NCI-H2081 (cell line): ENCODE measurements around the gene ADAMTSL1.

Experiments used
- DNase-seq, 2 experiments: peaks; one replicate each; lab custom pipeline; 2025; lab: John Stamatoyannopoulos, UW

ADAMTSL1 gene

DNA sequence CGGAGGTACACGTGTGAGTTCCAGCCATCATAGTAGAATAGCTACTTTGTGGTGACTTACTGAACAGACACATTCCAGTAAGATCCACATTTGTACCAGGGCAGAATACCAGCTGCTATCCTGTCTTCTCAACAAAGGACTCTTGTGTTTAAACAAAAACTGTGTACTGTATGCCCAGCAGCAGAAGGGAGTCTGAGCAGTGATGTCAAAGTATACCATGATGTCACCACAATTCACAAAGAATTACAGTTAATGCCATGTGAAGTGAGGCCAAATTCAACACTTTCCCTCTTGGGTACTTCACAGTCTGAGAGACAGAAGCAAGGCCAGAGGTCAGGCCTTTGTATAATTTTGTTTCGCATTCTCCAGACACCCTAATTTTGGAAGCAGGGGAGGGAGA lies 137.0 kb downstream of the ADAMTSL1 start:
- DNase-seq: peak; percentile 44 to 73

DNA sequence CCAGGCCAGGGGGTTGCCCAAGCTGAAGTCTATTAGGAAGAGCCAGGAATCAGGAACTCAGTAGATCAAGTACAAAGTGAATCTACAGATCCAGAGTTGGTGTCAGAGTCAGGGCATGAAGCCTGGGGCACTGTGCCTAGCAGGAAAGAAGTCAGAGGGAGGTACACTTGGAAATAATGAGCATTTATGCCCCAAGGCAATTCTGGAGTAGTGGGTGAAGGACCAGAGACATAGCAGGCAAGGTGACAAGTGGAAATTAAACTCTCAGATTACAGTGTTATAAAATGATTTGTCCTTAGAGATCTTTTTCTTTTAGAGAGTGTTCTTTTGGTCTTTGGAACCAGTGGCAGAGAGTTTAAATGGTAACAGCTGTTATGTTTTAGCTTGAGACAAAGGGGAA lies 138.0 kb downstream of the ADAMTSL1 start:
- DNase-seq: peak; percentile 72 to 83

DNA sequence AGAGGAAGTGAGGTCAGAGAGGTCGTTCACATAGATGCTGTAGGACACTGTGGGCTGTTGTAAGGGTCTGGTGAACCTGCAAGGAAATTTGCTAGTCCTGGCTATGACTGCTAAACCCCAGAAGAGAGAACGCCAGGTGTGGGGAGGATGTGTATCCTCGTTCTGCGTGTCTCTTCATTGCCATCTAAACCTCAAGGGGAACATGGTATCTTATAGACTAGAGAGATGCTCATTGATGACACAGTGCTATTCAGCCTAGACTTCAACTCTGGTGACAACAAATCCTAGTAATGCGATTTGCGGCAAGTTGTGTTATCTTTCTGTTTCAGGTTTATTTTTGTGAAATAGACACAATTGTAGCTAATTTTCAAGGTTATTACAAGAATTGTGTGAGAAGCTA lies 140.2 kb downstream of the ADAMTSL1 start:
- DNase-seq: no peak

DNA sequence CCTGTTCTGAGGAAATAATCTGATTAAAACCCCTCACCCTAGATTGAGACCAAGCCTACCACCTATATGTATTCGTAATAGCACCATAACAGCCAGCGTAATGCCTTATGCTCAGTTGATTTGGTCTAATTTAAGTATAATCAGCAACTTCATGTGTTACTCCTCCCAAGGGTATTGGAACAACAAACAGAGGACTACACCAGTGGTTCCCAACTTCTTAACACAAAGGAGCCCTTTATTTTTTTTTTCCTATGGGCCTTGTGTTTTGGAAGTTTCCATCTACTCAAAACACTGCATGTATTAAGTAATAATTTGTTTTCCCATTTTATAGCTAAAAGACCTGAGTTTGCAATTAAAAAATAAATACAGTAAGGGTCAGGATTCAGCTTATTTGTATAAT lies 140.7 kb downstream of the ADAMTSL1 start:
- DNase-seq: no peak

DNA sequence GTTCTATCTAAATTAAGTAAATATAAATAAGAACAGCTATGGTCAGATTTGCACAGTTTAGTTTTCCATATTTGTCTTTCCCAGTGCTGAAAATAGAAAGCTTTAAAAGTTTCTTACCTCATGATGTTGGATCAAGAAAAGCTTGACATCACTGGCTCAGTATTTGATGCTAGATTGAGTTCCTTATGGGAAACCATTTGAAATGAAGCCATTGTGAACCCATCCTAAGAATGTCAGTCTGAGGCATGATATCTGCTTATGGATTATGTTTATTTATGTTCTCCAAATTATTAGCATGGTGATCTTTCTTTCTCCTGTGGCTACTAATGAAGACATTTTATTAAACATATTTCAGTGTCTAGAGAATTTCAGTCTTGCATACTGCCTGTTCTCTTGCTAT lies 143.0 kb downstream of the ADAMTSL1 start:
- no peak for DNase-seq

DNA sequence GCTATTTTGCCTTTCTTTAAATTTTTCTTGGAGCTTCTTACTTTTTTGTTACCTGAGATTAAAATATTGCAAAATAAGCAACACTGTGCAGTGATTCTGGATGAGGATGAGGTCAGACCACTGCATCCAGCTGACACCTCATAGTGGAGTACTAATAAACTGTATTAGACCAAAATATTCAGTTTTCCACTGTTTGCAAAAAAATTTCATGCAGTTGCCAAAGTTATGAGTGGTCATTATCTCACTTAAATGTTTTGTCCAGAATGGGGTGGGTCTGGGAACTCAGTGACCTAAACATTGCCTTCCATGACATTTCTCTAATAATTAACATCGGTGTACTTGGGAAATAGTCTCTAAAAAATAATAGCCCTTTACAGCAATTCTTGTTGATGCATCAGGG lies 143.8 kb downstream of the ADAMTSL1 start:
- DNase-seq: no peak

DNA sequence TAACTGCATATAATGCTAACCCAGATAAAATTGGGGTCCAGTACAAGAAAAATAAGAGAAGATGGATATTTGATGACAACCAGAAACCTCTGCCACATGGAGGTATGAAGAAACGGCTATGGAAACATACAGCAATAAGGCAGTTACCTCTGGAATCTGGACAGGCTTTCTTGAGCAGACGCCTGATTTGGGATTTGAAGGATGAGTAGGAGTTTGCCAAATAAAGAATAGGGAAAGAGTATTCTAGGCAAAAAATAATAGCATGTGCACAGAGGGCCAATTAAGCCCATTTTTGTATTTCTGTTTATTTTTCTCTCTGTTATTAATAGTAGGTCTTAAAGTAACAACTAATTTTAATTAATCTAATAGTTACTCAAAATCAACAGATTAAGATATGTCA lies 144.9 kb downstream of the ADAMTSL1 start:
- DNase-seq: no peak

DNA sequence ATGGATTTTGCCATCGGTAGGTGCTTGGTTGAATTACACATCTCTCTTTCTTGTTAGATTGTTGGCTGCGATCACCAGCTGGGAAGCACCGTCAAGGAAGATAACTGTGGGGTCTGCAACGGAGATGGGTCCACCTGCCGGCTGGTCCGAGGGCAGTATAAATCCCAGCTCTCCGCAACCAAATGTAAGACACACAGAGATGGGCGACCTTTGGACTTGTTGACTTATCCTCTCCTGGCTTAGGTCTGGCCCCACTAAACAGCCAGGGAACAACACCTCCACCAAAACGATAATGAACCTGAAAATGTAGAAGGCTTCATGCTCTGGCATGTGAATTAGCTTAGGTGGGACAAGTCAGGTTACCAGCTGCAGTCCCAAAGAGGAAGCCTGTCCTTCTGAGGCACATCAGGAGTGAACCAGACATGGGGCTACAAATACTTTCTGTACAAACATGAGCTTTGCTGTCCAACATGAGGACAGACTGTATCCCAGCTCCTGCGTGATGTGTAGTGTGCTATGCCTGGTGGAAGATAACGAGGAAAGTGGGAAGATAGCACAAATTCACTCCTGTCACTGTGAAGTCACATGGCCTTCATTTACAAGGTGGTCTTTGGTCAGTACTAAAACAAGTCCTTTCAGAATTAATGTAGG lies 148.4 kb downstream of the ADAMTSL1 start:
- DNase-seq: no peak

DNA sequence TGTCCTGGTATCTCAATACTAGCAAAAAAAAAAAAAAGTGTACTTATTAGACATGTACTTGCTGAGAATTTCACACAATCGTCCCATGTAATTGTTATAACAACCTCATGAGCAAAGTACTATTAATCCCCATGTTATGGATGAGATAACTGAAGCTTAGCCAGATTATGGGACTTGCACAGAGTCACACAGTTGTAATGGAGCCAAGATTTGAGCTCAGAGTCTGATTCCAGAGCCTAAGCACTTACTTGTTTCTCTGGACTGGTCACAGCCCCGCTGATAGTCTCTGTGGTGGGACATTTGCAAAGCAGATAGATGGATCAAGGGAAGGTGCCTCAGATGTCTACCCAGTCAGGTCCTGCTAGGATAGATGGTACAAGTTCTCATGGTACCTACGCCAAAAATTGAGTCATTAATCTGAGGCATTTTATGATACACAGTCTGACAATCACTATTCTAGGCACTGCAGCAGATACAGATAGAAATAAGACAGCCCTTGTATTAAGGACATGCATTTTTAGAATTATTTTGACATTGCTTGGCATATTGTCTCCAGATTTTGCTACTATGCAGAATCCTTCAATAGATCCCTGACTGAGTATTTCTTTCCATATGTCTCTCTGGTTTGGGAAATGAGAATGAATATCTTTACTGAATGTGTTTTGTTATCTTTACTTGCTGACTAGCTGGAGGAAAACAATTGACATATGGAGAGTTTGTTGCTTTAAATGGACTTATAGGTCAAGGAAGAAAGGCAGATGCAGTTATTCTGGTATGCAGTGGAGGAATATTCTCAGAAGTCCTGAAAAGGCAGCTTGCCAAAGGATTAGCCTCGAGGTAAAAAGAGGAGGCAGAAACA lies 149.5 kb downstream of the ADAMTSL1 start:
- DNase-seq: no peak

DNA sequence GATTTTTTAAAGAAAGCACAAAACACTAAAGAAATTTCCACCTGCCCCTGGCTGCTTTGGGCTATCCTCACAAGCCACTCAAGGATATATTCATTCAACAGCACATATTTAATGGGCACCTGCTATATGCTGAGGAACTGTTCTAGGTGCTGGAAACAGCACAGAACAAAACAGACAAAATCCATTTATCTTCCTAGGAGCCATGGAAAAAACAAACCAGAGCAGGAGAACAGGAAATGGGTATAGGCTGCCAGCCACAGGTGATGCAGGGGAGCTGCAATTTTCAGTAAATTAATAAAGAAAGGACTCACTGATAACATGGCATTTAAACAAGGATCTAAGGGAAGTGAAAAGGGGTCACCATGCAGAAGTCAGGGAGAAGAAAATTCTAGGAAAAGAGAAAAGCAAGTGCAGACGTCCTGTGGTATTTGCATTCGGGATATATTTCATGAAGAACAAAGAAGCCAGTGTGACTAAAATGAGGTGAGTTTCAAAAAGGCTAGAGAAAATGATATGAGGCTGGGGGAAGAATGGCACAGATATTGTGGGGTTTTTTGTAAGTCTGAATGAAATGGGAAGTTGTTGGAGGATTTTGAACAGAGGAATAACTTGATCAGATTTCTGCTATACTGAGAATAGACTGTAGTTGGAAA lies 152.2 kb downstream of the ADAMTSL1 start:
- peak in 1 of 2 experiments; percentile 20 for DNase-seq

DNA sequence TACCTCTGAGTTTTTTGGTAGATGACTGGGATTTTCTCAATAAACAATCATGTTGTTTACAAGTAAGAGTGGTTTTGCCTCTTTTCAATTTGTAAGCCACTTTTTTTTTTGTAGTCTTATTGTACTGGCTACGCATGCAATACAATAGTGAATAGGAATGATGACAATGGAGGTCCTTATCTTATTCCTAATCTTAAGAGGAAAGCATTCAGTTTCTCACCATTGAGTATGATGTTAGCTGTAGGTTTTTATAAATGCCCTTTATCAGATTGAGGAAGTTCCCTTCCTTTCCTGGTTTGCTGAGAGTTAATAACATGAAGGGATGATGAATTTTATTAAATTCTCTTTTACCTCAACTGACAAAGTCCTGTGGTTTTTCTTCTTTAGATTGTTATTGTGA lies 155.2 kb downstream of the ADAMTSL1 start:
- DNase-seq: no peak

DNA sequence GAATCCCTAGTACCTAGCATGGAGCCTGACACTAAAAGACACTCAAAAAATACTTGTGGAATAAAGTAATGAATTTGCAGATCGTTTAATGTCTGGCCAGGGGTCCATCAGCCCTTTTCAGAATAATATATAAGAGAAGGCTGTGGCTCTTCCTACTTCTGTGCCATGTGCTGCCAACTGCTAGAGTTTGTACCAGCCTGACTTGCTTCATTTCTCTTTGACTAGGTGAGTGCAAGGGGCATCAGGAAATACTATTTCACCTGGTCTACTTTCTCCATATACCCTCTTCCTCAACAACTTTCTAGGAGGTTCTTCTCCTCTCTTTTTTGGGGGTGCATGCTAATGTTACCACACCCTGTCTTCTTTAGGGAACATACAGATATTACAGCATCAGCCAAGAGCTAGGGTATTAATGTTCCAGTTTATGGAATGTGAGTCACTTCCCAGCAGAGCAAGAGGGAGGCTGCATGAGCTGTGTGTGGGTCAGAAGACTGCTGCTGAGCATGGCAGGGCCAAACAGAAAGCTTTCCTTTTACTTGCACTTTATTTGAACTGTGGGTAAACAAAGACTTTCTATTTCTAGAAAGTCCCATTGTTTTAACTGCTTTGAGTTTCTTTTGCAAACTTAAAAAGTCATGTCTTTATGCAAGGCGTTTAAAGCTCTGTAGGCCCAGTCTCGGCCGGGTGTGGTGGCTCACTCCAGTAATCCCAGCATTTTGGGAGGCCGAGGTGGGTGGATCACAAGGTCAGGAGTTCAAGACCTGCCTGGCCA lies 158.9 kb downstream of the ADAMTSL1 start:
- no peak for DNase-seq

DNA sequence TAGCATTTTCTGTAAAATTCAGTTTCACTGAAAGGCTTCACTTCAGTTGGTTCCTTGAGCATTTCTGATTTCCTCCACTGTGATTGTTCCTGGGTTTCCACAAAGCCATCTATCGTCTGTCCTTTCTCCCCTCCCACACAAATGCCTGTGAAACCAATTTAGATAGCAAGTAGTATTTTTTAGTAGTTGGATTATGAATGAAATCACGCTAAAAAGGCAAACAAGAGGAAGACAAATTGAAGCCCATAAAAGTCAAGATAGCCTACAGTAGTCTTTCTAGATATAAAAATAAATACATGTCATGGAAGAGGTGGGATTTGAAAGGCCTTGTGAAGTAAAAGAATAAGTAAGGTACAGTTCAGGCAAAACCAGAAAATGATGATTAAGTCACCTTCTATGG lies 162.8 kb downstream of the ADAMTSL1 start:
- DNase-seq: no peak

DNA sequence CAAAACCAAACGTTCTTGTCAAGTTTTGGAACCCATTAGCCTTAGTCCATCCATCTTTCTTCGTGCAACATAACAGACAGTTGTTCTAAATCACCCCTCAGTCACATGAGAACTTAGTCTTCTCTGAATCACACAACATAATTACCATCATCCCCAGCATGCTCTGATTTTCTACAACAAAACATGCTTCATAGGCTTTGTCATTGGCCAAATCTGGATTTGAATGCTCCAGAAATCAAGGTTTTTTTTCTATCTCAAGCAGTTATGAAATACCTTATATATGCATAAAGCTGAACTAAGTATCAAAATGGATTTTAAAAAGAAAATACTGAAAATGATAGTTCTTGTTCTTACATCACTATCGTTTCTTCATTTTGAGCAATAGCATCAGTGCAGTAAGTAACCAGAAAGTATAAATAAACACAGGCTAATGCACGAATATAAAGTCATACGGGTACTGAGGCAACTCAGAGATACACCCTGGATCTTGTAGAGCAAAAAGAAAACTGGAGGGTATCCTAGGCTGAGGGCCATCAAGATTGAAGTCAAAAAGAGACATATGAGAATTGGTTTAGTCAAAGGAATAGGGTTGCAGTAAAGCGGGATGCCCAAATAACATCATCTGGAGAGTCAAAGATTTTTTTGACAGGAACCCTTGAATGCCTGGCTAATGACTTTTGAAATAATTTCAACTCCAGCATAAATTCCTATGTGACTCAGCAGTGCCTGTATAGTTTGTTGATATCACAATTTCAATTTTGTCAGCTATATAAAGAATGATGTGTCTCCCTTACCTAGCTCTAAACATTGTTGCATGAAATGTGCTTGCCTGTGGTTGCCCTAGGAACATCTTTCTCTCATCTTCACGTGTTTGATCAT lies 164.7 kb downstream of the ADAMTSL1 start:
- DNase-seq: no peak

DNA sequence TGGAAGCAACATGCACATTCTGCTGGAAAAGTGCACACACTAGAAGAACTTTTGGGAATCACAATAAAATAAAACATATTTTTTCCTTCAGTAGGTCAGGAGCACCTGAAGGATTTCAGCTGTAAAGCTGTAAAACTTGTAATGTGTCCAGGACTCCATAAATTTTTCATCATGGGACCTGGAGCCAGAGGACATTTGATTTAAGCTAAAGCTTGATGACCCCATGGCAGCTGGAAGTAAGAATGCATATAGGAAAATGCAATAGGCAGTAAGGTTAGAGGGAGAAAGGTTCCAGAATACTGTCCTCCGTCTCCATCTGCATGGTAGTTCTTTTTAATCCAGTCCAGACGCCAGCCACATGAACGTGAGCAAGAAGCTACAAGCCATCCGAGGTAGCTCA lies 166.0 kb downstream of the ADAMTSL1 start:
- no peak for DNase-seq

DNA sequence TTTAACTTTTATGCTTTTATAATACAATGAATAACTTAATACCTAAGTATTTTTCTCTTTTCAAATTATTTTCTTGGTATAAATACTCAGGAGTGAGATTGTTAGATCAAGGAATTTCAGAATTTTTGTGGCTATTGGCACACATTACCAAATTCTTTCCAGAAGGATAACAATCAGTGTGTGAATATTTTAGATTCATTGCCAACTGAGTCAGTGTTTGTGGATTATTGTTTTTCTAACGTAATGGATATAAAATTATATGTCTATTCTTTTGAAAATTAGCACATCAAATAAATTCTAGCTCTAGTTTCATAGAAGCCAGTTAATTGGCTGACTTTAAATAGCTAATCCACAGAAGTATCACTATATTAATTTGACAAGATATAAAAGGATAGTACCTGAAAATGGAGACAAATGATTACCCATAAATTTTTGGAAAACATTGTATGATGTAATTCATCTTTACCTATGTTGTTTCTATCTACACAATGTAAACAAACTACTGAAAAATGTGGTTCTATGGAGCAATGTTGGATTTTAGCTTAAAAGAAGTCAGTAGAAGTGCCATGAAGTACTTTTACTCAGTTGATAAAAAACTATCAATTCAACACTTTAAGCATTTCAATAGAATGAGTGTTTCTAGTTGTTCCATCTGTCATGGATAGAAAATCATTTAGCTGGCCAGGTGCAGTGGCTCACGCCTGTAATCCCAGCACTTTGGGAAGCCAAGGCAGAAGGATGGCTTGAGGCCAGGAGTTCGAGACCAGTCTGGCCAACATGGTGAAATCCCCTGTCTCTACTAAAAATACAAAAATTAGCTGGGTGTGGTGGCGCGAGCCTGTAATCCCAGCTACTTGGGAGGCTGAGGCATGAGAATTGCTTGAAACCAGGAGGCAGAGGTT lies 185.1 kb downstream of the ADAMTSL1 start:
- no peak for DNase-seq

DNA sequence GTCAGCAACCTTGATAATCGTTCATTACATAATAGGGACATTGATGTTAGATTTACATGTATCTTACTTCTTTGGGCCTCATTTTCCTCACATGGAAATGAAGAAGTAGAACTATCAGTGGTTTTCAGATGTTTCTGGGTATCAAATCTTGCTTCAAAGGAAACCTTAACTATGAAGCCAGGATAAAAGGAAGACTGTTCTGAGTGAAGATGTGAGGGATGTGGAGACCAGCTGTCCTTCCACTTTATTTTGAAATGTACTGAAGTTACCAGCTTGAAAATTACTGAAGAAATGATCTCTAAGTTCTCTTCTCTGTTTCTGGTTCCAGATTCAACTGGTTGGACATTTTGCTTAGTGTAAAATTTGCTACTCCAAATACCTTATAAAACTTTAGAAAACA lies 186.0 kb downstream of the ADAMTSL1 start:
- DNase-seq: no peak

DNA sequence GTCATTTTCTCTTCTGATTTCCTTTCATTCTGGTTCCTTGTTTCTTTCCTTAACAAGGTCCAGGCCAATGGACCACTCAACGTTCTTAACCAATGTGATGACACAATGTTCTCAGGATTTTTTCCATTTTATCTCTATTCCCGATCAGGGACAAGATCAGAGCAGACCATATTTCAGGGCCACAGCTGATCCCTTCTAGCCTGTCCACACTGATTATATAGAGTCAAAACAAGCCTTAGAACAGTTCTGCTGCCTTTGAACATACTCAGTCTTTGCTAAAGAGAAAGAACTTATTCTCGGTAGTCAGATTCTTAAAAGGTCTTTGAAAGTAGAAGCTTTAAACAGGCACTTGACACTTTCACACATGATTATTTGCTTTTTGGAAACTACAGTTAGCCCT lies 188.4 kb downstream of the ADAMTSL1 start:
- DNase-seq: no peak

DNA sequence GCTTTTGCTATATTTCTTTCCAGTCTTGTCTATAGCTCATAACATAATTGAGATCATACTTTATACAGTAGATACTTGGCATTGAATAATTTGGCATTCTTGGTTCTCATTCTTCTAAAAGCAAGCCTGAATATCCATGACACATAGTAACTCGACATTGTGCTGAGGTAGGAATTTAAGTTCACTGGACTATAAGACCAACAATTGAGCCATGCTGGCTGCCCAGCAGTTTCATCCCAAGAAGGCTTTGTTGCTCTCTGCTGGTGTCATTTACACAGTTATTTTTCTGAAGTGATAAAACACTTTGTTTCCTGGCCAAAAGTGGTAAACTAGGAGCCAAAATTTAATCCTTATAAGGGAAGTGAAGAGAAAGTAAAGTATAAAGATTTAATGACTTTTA lies 192.0 kb downstream of the ADAMTSL1 start:
- no peak for DNase-seq

DNA sequence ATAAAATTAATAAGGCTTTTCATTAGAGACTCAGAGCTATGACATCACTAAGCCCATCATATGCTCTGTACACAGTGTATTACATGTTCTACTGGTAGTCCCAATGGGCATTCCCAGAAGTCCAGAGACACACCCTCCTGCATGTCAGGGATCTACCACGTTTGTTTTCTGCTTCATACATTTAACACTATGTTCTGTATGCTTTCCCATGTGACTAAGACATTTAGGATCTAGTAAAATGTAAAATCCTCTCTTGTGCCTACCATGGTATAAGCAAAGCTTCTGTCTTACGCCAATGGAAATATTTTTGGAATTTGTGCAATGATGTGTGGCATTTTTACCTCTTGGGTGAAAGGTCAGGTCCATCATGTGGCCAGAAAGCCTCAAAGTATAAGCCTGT lies 192.4 kb downstream of the ADAMTSL1 start:
- DNase-seq: no peak
